ENCODE results near the gene BARX2. TPM values are rescaled to one million over a fixed set of nuclear protein-coding genes. Genes with fewer than 3 reads are reported as not detected.

The BARX2 gene
- total and polyA plus RNA-seq, 2 of the 4 experiments (the other 2 are of a cell fraction), result not detected

DNA sequence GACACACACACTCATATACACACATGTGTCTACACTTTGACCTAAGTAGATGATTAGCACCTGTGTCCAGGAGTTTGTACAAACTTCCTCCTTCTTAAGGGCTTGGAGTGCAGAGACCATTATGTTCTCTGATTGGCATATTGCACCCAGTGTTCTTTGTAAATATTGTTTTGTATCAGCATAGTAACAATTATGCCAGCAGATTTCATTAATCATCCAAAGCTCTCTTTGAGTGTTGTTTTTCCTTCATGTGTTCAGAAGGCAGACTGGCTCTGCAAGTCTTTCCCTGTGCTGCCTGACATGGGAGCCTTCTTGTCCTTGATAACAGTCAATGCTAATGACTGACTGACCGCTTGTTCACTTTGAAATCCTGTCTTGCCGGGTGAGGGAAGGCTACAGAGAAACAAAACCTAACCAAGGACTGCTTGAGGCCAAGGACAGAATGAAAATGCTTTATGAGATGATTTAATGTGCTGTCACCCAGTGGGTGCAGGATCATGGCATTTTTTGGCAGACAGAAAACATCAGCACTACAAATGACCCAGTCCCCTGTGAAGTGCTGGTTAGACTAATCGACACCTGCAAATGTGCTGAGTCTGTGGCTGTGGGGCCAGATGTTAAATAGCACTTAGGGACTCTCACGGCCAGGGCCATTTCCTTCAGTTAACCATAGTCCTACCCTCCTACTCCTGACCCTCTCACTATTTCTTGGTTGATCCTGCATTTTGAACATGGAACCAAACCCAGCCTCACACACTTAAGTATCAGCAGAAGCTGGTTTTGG is 6.6 kb upstream of the BARX2 start:
- no peak overlapping the region for H3K4ac ChIP-seq (ENCODE audit: low read depth, low read length)
- H3K27me3 ChIP-seq (ENCODE audit: control insufficient read depth, insufficient read depth, low read length), result peaks cover 48% of the 10 kb centered on the region
- H3K23ac ChIP-seq (ENCODE audit: low read depth, low read length), result no peak overlapping the region
- H4K91ac ChIP-seq (ENCODE audit: insufficient read depth, low read depth, low read length), result no peak overlapping the region
- no peak for ATAC-seq (ENCODE audit: low read depth)
- H4K5ac ChIP-seq (ENCODE audit: low read depth, low read length), result no peak overlapping the region
- CTCF ChIA-PET, result no interaction called here
- H3K56ac ChIP-seq (ENCODE audit: extremely low read depth, insufficient read depth, low read length), result no peak overlapping the region
- no peaks in the 10 kb centered on the region for H3K9me1 ChIP-seq (ENCODE audit: insufficient read depth, low read length)
- intact Hi-C loops (cut with micrococcal nuclease), result no loop called here
- H2AK5ac ChIP-seq (ENCODE audit: low read depth, low read length), result no peak overlapping the region
- POLR2A ChIA-PET (ENCODE audit: unreplicated experiment), result no interaction called here
- H2BK20ac ChIP-seq (ENCODE audit: low read depth, low read length), result no peak overlapping the region
- H2BK15ac ChIP-seq (ENCODE audit: low read depth, low read length), result no peak overlapping the region
- BruUV-seq (replicated peaks), result no TSS peak
- H3K4me2 ChIP-seq (ENCODE audit: low read depth, low read length), result no peak overlapping the region
- H3K36me3 ChIP-seq (ENCODE audit: control insufficient read depth, insufficient read depth, low read length), result no peaks in the 10 kb centered on the region
- no peak overlapping the region for H2BK5ac ChIP-seq (ENCODE audit: low read depth, low read length, poor library complexity, severe bottlenecking)
- DNase-seq, result no peak
- no peaks in the 10 kb centered on the region for H3K9me3 ChIP-seq (ENCODE audit: control insufficient read depth, insufficient read depth, low read length)
- WGBS, 2 experiments (ENCODE audit: extremely low coverage in 2 of 2, insufficient read length in 1 of 2), result no CpG with 5 or more reads among the region's 4 CpGs
- H3K4me3 ChIP-seq (ENCODE audit: insufficient read depth, low read depth, low read length), result no peak overlapping the region
- no peak overlapping the region for H2AK9ac ChIP-seq (replicated peaks; ENCODE audit: low read depth, low read length, poor library complexity)
- H2BK120ac ChIP-seq (ENCODE audit: low read depth, low read length), result no peak overlapping the region
- dilution Hi-C loops (cut with HindIII; ENCODE audit: low sequenced_read_pairs, unreplicated experiment), result no loop called here
- H3K14ac ChIP-seq (replicated peaks; ENCODE audit: low read depth, low read length), result no peak overlapping the region
- H4K20me1 ChIP-seq (ENCODE audit: insufficient read depth, low read length), result no peaks in the 10 kb centered on the region
- H3K18ac ChIP-seq (ENCODE audit: low read depth, low read length), result no peak overlapping the region
- no peak overlapping the region for H4K8ac ChIP-seq (ENCODE audit: low read depth in 2 of 2, low read length in 2 of 2)
- no peaks in the 10 kb centered on the region for H3K79me1 ChIP-seq (ENCODE audit: low read depth in 1 of 2, low read length in 2 of 2)
- no peak overlapping the region for H3K27ac ChIP-seq (ENCODE audit: insufficient read depth, low read length)
- in situ Hi-C loops (cut with MboI; ENCODE audit: low sequenced_read_pairs), result loop anchor here (5.0 kb wide), 1 partner anchor 378 kb away; no protein-coding TSS in a partner anchor
- H3K9ac ChIP-seq (ENCODE audit: low read depth, low read length), result no peak overlapping the region
- TF ChIP-seq FOS (IDR thresholded peaks at IDR 0.05; ENCODE audit: low read depth, low read length), result no peak
- TF ChIP-seq, protein P1, sequence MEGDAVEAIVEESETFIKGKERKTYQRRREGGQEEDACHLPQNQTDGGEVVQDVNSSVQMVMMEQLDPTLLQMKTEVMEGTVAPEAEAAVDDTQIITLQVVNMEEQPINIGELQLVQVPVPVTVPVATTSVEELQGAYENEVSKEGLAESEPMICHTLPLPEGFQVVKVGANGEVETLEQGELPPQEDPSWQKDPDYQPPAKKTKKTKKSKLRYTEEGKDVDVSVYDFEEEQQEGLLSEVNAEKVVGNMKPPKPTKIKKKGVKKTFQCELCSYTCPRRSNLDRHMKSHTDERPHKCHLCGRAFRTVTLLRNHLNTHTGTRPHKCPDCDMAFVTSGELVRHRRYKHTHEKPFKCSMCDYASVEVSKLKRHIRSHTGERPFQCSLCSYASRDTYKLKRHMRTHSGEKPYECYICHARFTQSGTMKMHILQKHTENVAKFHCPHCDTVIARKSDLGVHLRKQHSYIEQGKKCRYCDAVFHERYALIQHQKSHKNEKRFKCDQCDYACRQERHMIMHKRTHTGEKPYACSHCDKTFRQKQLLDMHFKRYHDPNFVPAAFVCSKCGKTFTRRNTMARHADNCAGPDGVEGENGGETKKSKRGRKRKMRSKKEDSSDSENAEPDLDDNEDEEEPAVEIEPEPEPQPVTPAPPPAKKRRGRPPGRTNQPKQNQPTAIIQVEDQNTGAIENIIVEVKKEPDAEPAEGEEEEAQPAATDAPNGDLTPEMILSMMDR (conservative IDR thresholded peaks at IDR 0.05; ENCODE audit: low read depth, low read length), result no peak
- no peak for TF ChIP-seq POLR2A (IDR thresholded peaks at IDR 0.05; ENCODE audit: low read depth, low read length)
- TF ChIP-seq RAD21 (IDR thresholded peaks at IDR 0.05; ENCODE audit: low read length), result no peak
- no peak for TF ChIP-seq CEBPB (IDR thresholded peaks at IDR 0.05; ENCODE audit: low read depth, low read length)
- no peak for TF ChIP-seq MAFK (IDR thresholded peaks at IDR 0.05; ENCODE audit: low read depth, low read length)
- TF ChIP-seq CHD1 (IDR thresholded peaks at IDR 0.05; ENCODE audit: low read depth, low read length), result no peak
- TF ChIP-seq SMC3 (IDR thresholded peaks at IDR 0.05; ENCODE audit: low read depth, low read length), result no peak
- TF ChIP-seq RCOR1 (IDR thresholded peaks at IDR 0.05; ENCODE audit: insufficient replicate concordance, low read length), result no peak
- no peak for TF ChIP-seq BHLHE40 (IDR thresholded peaks at IDR 0.05; ENCODE audit: low read depth, low read length)
- TF ChIP-seq, protein P2, sequence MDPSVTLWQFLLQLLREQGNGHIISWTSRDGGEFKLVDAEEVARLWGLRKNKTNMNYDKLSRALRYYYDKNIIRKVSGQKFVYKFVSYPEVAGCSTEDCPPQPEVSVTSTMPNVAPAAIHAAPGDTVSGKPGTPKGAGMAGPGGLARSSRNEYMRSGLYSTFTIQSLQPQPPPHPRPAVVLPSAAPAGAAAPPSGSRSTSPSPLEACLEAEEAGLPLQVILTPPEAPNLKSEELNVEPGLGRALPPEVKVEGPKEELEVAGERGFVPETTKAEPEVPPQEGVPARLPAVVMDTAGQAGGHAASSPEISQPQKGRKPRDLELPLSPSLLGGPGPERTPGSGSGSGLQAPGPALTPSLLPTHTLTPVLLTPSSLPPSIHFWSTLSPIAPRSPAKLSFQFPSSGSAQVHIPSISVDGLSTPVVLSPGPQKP (IDR thresholded peaks at IDR 0.05; ENCODE audit: borderline replicate concordance, low read depth, low read length), result no peak
- TF ChIP-seq RFX5 (IDR thresholded peaks at IDR 0.05; ENCODE audit: low read depth, low read length), result no peak
- no peak for TF ChIP-seq MXI1 (IDR thresholded peaks at IDR 0.05; ENCODE audit: borderline replicate concordance, low read depth, low read length)
- TF ChIP-seq, protein P3, sequence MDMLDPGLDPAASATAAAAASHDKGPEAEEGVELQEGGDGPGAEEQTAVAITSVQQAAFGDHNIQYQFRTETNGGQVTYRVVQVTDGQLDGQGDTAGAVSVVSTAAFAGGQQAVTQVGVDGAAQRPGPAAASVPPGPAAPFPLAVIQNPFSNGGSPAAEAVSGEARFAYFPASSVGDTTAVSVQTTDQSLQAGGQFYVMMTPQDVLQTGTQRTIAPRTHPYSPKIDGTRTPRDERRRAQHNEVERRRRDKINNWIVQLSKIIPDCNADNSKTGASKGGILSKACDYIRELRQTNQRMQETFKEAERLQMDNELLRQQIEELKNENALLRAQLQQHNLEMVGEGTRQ (IDR thresholded peaks at IDR 0.05; ENCODE audit: low read depth, low read length), result no peak
- TF ChIP-seq MAZ (IDR thresholded peaks at IDR 0.05; ENCODE audit: borderline replicate concordance, low read depth, low read length), result no peak
- TF ChIP-seq NFE2L2 (IDR thresholded peaks at IDR 0.05; ENCODE audit: low read depth, low read length), result no peak
- H3K4me1 ChIP-seq (ENCODE audit: control insufficient read depth, insufficient read depth, low read length), result peaks cover under 1% of the 10 kb centered on the region; the same call in 1 of the 2 replicates
- no peak overlapping the region for H2AFZ ChIP-seq (replicated peaks; ENCODE audit: low read length, poor library complexity)

All from IMR-90 (cell line).